ENCODE results near the gene PHAF1. TPM values are rescaled to one million over a fixed set of nuclear protein-coding genes. Genes with fewer than 3 reads are reported as not detected.

The PHAF1 gene
- total and polyA plus RNA-seq, 2 of the 8 experiments (the other 6 are each of a cell fraction or from before 2014, with no cell fraction given) = 18.6 to 26.4 TPM

DNA sequence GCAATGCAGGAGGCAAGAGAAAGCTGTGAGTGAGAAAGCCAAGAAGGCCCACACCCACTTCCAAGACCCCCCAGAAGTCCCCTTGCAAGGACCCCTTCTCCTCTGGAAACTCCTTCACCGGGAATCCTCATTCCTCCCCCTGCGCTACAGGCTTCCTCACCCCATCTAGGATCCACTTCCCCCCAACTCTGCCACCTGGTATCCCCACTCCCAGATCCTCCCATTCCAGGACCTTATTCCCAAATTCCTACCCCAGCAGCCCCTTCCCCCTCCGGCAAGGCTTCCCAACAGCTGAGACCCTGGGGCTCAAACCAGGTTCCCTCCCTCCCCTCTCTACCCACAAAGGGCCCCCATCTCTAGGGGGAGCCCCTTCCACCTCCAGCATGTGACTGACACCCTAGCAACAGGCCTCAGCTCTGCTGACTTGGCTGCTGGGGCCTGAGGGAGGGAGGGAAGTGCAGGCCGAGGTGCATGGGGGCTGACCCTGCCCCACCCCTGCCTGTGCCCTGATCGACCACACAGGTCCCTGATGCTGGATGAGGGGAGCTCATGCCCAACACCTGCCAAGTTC is 56.9 kb downstream of the PHAF1 start:
- Histone ChIP-seq H3K27me3 (replicated peaks in 1 of 4; ENCODE audit: control insufficient read depth in 3 of 4, extremely low read depth in 1 of 4, insufficient read depth in 3 of 4, low read length in 3 of 4) (peaks cover 84 to 98% (median 97%) of the 10 kb centered on the region in 4 experiments), H2BK12ac (ENCODE audit: low read depth, low read length) (peak overlapping the region; percentile 60; the same call in 1 of the 2 replicates), H3K23ac (ENCODE audit: insufficient read length) (no peak overlapping the region), H3K4me3 (ENCODE audit: extremely low read depth in 1 of 4, insufficient read depth in 2 of 4, low read depth in 3 of 4, low read length in 4 of 4) (no peak overlapping the region; a peak in 1 of 8 replicates), H3K56ac (replicated peaks; ENCODE audit: insufficient read length, low read depth, low read length) (no peak overlapping the region), H4K5ac (ENCODE audit: insufficient read length, low read depth, low read length) (no peak overlapping the region), H3K14ac (ENCODE audit: insufficient read length) (no peak overlapping the region), H3K27ac (ENCODE audit: low read depth, low read length) (no peak overlapping the region), H3K18ac (ENCODE audit: extremely low read depth, low read length) (no peak overlapping the region; the same call in 1 of the 2 replicates), H3K9ac (replicated peaks in 1 of 4; ENCODE audit: extremely low read depth in 1 of 4, low read depth in 3 of 4, low read length in 3 of 4) (no peak overlapping the region), H3K79me1 (ENCODE audit: low read depth, low read length) (peaks cover 2% of the 10 kb centered on the region; the same call in 1 of the 2 replicates), H2BK5ac (ENCODE audit: low read depth, low read length) (no peak overlapping the region), H2AFZ (ENCODE audit: low read length) (no peak overlapping the region), H4K20me1 (replicated peaks in 1 of 2; ENCODE audit: control insufficient read depth in 1 of 2, insufficient read depth in 2 of 2, low read length in 2 of 2) (peaks cover 2 to 24% of the 10 kb centered on the region in 2 experiments), H2BK120ac (replicated peaks; ENCODE audit: low read depth, low read length) (no peak overlapping the region), H2AK5ac (ENCODE audit: low read depth, low read length) (no peak overlapping the region), H4K8ac (ENCODE audit: extremely low read depth, insufficient read depth, low read length) (no peak overlapping the region), H2BK20ac (ENCODE audit: low read length) (0 out of 2 replicates have a peak overlapping the region, but pooled peaks have one; percentile 21), H2BK15ac (ENCODE audit: low read length) (no peak overlapping the region), H3K4me2 (ENCODE audit: insufficient read depth in 1 of 2, low read depth in 2 of 2, low read length in 2 of 2) (peak overlapping the region in 1 of 2 experiments; percentile 71; a peak in 1 of 4 replicates), H3K79me2 (ENCODE audit: control insufficient read depth in 1 of 2, insufficient read depth in 2 of 2, low read length in 2 of 2) (no peaks in the 10 kb centered on the region), H3K23me2 (ENCODE audit: low read depth, low read length) (peaks cover 17% of the 10 kb centered on the region), H3K4ac (replicated peaks; ENCODE audit: insufficient read length, low read depth, low read length) (no peak overlapping the region), H3K9me3 (ENCODE audit: insufficient read depth in 2 of 2, low read depth in 1 of 2, low read length in 1 of 2) (no peaks in the 10 kb centered on the region), H4K91ac (replicated peaks; ENCODE audit: insufficient read length, low read length) (no peak overlapping the region), H3K4me1 (replicated peaks in 1 of 4; ENCODE audit: control insufficient read depth in 3 of 4, insufficient read depth in 4 of 4, low read length in 3 of 4) (peaks cover 0 to 45% (median 37%) of the 10 kb centered on the region in 4 experiments; a peak in 6 of 7 replicates), H3K36me3 (ENCODE audit: control insufficient read depth in 2 of 4, insufficient read depth in 4 of 4, low read length in 3 of 4) (peaks cover 0 to 14% (median 0%) of the 10 kb centered on the region in 4 experiments; a peak in 1 of 8 replicates)
- CTCF ChIA-PET (ENCODE audit: partially characterized antibody) = interaction anchor here (0.5 to 19.3 kb wide), 6 partner anchors 9 to 1904 kb away, joined by 3 to 291 read pairs (median 24); partner anchors contain the start of genes B3GNT9, EXOC3L1, FBXL8 and MATCAP1
- DNase-seq (ENCODE audit: low read depth in 1 of 2, low spot score in 2 of 2) (no peak), FAIRE-seq (no peak)
- POLR2A ChIA-PET (ENCODE audit: partially characterized antibody) = interaction anchor here (1.1 to 7.9 kb wide), 2 partner anchors 10 to 18 kb away, joined by 3 to 59 read pairs; no protein-coding TSS in a partner anchor
- 30% methylated on average over 4 of the region's 5 CpGs; no CpG with 5 or more reads in 1 of the 2 experiments for WGBS, 2 experiments (ENCODE audit: extremely low coverage in 1 of 2, insufficient coverage in 1 of 2, insufficient read length in 1 of 2, insufficient replicate concordance in 2 of 2, low coverage in 1 of 2, low lambda C conversion rate in 2 of 2, missing lambda C conversion rate in 1 of 2)
- no peak for TF ChIP-seq SUZ12 (IDR thresholded peaks at IDR 0.05; ENCODE audit: low read length)
- no peak for TF ChIP-seq BACH1 (IDR thresholded peaks at IDR 0.05; ENCODE audit: low read length)
- TF ChIP-seq CTBP2 (IDR thresholded peaks at IDR 0.05; ENCODE audit: borderline replicate concordance, insufficient read depth, insufficient read length, low read length) = no peak
- TF ChIP-seq SP2 (IDR thresholded peaks at IDR 0.05; ENCODE audit: low read length) = no peak
- no peak for TF ChIP-seq CBX5 (IDR thresholded peaks at IDR 0.05; ENCODE audit: low read depth, low read length)
- no peak for TF ChIP-seq ZNF274 (IDR thresholded peaks at IDR 0.05; ENCODE audit: borderline replicate concordance, extremely low read depth, low read length)
- no peak for TF ChIP-seq PHF8 (conservative IDR thresholded peaks at IDR 0.05; ENCODE audit: low read depth, low read length)
- TF ChIP-seq SP4 (IDR thresholded peaks at IDR 0.05; ENCODE audit: low read length) = no peak
- TF ChIP-seq RNF2 (IDR thresholded peaks at IDR 0.05; ENCODE audit: borderline replicate concordance, low read depth, low read length, missing control alignments, poor library complexity, severe bottlenecking) = no peak
- TF ChIP-seq TBP (IDR thresholded peaks at IDR 0.05; ENCODE audit: low read depth, low read length) = no peak
- no peak for TF ChIP-seq TAF1 (IDR thresholded peaks at IDR 0.05; ENCODE audit: low read depth, low read length)
- no peak for TF ChIP-seq GABPA (IDR thresholded peaks at IDR 0.05; ENCODE audit: borderline replicate concordance, insufficient read depth, low read length)

All from H1 (cell line).